Activated naive CD4-positive, alpha-beta T cell treated with anti-CD3 and anti-CD28 coated beads, Interleukin-2, amount 10 ng/mL, durations not matched to agents 7 days and 5 days (primary cell): ENCODE results near the gene FAM81A.

Experiments
- CTCF ChIA-PET: fragments of 350-600 bp; sonication (Branson Sonifier 250); formaldehyde crosslinking; loops from one replicate; lab custom pipeline; 2021; ENCODE audit warnings: antibody characterized with exemption; lab: Charles Lee
- DNase-seq: peaks from one replicate; pipeline ENCODE4 v3.0.0-alpha.2; 2020
- H3K27ac Mint-ChIP-seq: one replicate; pipeline ENCODE4 v1.8.0; 2021; ENCODE audit warnings: mild to moderate bottlenecking, moderate library complexity, mixed read lengths
- H3K27me3 Mint-ChIP-seq: one replicate; pipeline ENCODE4 v1.8.0; 2021; ENCODE audit warnings: mild to moderate bottlenecking, mixed read lengths
- H3K36me3 Mint-ChIP-seq: one replicate; pipeline ENCODE4 v1.8.0; 2021; ENCODE audit warnings: mixed read lengths
- H3K4me1 Mint-ChIP-seq: one replicate; pipeline ENCODE4 v1.8.0; 2021; ENCODE audit warnings: mixed read lengths
- H3K4me3 Mint-ChIP-seq: one replicate; pipeline ENCODE4 v1.8.0; 2021; ENCODE audit warnings: mild to moderate bottlenecking, moderate library complexity, mixed read lengths
- H3K9me3 Mint-ChIP-seq: one replicate; pipeline ENCODE4 v1.8.0; 2021; ENCODE audit warnings: mixed read lengths

The FAM81A gene

GRCh38 chr15:59569477-59569876, 131.5 kb downstream of the FAM81A start:
- Mint-ChIP-seq H3K27ac (no peak overlapping the region), H3K4me1 (peaks cover 4% of the 10 kb centered on the region), H3K9me3 (peaks cover 2% of the 10 kb centered on the region), H3K4me3 (no peak overlapping the region), H3K27me3 (peaks cover 3% of the 10 kb centered on the region), H3K36me3 (no peaks in the 10 kb centered on the region)
- CTCF ChIA-PET = no interaction called here
- no peak for DNase-seq

- peaks cover 2% of the 10 kb centered on the region for H3K9me3 Mint-ChIP-seq
- no peaks in the 10 kb centered on the region for H3K36me3 Mint-ChIP-seq
- CTCF ChIA-PET = no interaction called here
- DNase-seq = no peak
- H3K4me3 Mint-ChIP-seq = no peak overlapping the region
- no peak overlapping the region for H3K27ac Mint-ChIP-seq
- H3K4me1 Mint-ChIP-seq = peaks cover 4% of the 10 kb centered on the region
- peaks cover 3% of the 10 kb centered on the region for H3K27me3 Mint-ChIP-seq
These were observed 132.3 kb downstream of the FAM81A start for GRCh38 chr15:59570315-59570714.

- CTCF ChIA-PET = no interaction called here
- Mint-ChIP-seq H3K36me3 (no peaks in the 10 kb centered on the region), H3K4me3 (no peak overlapping the region), H3K27ac (no peak overlapping the region), H3K9me3 (no peaks in the 10 kb centered on the region), H3K27me3 (peaks cover 3% of the 10 kb centered on the region), H3K4me1 (peaks cover 4% of the 10 kb centered on the region)
- no peak for DNase-seq
These were observed 133.6 kb downstream of the FAM81A start for GRCh38 chr15:59571606-59572005.
